ENCODE data around the gene HMGB2. TPM values are rescaled to one million over a fixed set of nuclear protein-coding genes. Genes with fewer than 3 reads are reported as not detected.

The HMGB2 gene
- total RNA-seq, 1 donor from 2014 or later, result 39.4 TPM

DNA sequence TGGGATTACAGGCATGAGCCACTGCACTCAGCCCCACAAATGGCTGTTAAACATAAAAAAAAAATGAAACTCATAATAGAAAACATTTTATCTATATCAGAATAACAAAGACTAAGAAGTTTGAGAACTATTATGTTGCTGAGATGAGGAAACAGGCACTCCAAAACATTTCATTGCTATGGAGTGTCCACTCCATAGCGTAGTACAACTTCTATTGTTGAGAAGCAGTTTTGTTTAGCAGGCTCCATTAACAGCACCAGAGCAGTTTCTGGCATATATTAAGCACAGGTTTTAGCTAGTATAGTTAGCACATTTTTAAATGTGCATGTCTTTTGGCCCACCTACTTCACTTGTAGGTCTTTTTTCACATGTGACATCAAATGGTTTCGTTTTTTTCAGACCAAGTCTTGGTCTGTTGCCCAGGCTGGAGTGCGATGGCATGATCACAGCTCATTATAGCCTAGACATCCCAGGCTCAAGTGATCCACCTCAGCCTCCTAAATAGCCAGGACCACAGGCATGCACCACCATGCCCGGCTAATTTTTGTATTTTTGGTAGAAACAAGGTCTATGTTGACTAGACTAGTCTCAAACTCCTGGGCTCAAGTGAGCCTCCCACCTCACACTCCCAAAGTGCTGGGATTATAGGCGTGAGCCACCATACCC lies 5.8 kb downstream of the HMGB2 start:
- intact Hi-C loops (cut with micrococcal nuclease), result no loop called here
- H3K27ac ChIP-seq (replicated peaks), result no peak overlapping the region
- DNase-seq, result no peak
- peaks cover 51% of the 10 kb centered on the region for H3K36me3 ChIP-seq
- no peaks in the 10 kb centered on the region for H3K27me3 ChIP-seq (ENCODE audit: low read depth)
- TF ChIP-seq, protein P1, sequence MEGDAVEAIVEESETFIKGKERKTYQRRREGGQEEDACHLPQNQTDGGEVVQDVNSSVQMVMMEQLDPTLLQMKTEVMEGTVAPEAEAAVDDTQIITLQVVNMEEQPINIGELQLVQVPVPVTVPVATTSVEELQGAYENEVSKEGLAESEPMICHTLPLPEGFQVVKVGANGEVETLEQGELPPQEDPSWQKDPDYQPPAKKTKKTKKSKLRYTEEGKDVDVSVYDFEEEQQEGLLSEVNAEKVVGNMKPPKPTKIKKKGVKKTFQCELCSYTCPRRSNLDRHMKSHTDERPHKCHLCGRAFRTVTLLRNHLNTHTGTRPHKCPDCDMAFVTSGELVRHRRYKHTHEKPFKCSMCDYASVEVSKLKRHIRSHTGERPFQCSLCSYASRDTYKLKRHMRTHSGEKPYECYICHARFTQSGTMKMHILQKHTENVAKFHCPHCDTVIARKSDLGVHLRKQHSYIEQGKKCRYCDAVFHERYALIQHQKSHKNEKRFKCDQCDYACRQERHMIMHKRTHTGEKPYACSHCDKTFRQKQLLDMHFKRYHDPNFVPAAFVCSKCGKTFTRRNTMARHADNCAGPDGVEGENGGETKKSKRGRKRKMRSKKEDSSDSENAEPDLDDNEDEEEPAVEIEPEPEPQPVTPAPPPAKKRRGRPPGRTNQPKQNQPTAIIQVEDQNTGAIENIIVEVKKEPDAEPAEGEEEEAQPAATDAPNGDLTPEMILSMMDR (IDR thresholded peaks at IDR 0.05; ENCODE audit: borderline replicate concordance), result no peak
- H3K4me3 ChIP-seq, result no peak overlapping the region
- H3K9me3 ChIP-seq (replicated peaks), result no peaks in the 10 kb centered on the region
- H3K4me1 ChIP-seq, result peaks cover 28% of the 10 kb centered on the region

DNA sequence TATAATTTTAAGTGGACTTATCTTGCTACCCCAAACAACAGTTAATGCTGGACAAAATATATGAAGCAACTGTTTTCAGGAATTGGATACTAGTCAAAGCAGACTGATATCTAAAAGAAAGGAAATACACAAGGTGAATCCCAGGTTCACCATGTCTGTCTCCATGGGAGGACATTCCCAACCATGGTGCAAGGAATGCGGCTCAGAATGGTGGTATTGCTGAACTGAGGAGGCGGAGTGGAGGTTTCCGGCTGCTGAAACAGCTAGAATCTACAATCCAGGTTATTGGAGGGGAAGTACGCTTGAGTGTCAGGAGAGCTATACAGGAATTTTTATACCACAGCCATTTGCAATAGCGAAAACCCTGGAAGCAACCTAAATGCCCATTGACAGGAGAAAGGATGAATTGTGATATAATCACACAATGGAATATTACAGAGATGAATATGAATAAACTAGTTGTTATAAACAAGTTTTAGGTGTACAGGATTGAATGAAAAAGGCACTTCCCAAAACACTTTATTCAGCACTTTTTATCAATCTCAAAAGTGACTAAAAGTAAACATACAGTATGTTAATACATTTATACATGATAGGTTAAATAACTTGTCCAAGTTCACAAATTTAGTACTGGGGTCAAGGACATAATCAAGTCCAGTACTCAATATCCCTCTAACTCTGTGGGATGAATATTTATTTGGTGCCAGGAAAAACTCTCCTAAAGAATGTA lies 9.0 kb downstream of the HMGB2 start:
- intact Hi-C loops (cut with micrococcal nuclease), result no loop called here
- no peak for DNase-seq
- Histone ChIP-seq H3K9me3 (replicated peaks) (no peaks in the 10 kb centered on the region), H3K4me3 (no peak overlapping the region), H3K4me1 (no peaks in the 10 kb centered on the region), H3K27me3 (ENCODE audit: low read depth) (no peaks in the 10 kb centered on the region), H3K27ac (replicated peaks) (no peak overlapping the region), H3K36me3 (peaks cover 37% of the 10 kb centered on the region)
- TF ChIP-seq, protein P1 (IDR thresholded peaks at IDR 0.05; ENCODE audit: borderline replicate concordance), result no peak

DNA sequence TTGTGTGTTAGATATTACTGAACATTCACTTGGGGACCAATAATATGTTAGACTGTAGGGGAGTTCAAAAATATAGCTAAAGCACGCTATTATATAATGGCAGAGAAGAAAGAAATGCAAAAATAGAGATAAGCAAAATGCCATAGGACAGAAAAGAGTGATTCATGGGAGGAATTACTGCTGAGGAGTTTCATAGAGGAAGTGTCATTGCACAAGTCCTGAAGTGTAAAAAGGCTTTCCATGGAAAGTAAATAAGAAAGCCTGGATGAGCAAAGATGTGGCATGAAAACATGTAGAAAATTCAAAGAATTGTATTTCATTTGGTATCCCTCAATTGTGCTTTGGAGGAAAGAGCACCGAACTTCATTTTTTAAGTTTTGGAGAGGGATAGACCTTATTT lies 14.5 kb downstream of the HMGB2 start:
- Histone ChIP-seq H3K4me3 (no peak overlapping the region), H3K36me3 (peaks cover 14% of the 10 kb centered on the region), H3K27ac (replicated peaks) (no peak overlapping the region), H3K4me1 (peaks cover 17% of the 10 kb centered on the region), H3K9me3 (replicated peaks) (no peaks in the 10 kb centered on the region), H3K27me3 (ENCODE audit: low read depth) (no peaks in the 10 kb centered on the region)
- intact Hi-C loops (cut with micrococcal nuclease), result loop anchor here (2.0 kb wide), 1 partner anchor 97 kb away; no protein-coding TSS in a partner anchor
- DNase-seq, result no peak
- TF ChIP-seq, protein P1 (IDR thresholded peaks at IDR 0.05; ENCODE audit: borderline replicate concordance), result no peak

DNA sequence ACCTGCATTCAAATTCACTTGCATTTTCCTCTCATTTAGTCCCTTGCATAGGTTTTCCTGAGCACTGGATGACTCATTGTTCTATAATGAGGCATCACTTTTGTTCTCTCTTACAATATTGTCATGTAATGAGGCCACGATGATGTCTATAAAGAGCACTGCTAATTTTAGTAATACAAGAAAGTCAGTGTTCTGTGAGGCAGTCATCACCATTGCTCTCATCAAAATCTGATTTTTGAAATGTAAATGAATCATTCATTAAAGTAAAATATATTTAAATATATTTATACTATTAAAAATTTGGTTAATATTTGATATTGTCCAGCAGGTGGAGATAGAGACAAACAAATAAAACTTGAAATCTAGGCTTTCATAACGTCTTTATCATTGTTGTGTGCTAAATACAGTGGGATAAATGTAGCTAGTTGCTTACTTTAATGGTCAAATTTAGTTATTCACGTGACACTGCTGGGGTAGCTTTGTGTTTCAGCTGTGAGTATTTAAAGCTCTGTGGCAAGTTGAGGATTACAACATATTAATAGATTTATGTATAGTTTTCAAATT lies 15.4 kb downstream of the HMGB2 start:
- no peak for DNase-seq
- Histone ChIP-seq H3K4me3 (no peak overlapping the region), H3K4me1 (peaks cover 17% of the 10 kb centered on the region), H3K27ac (replicated peaks) (no peak overlapping the region), H3K9me3 (replicated peaks) (no peaks in the 10 kb centered on the region), H3K27me3 (ENCODE audit: low read depth) (no peaks in the 10 kb centered on the region), H3K36me3 (peaks cover 18% of the 10 kb centered on the region)
- TF ChIP-seq, protein P1 (IDR thresholded peaks at IDR 0.05; ENCODE audit: borderline replicate concordance), result peak; percentile 63
- intact Hi-C loops (cut with micrococcal nuclease), result loop anchor here (2.0 kb wide), 1 partner anchor 98 kb away; no protein-coding TSS in a partner anchor

DNA sequence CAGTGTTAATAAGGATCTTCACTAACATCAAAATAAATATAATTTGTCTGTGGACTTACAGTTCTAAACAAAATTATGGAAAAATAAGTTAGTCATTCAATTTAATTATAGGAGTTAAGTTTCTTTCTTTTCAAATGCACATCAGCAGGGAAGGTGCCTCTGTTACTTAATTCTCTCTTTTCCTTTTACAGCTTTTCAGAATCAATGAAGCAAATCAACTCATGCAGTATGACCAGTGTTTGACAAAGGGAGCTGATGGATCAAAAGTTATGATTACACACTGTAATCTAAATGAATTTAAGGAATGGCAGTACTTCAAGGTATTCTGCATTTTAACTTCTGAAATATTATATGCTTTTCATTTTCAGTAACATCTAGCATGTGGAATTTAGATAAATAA lies 15.9 kb downstream of the HMGB2 start:
- intact Hi-C loops (cut with micrococcal nuclease), result loop anchor here (2.0 kb wide), 1 partner anchor 99 kb away; no protein-coding TSS in a partner anchor
- Histone ChIP-seq H3K27me3 (ENCODE audit: low read depth) (no peaks in the 10 kb centered on the region), H3K9me3 (replicated peaks) (no peaks in the 10 kb centered on the region), H3K4me3 (no peak overlapping the region), H3K4me1 (peaks cover 17% of the 10 kb centered on the region), H3K36me3 (peaks cover 18% of the 10 kb centered on the region), H3K27ac (replicated peaks) (no peak overlapping the region)
- TF ChIP-seq, protein P1 (IDR thresholded peaks at IDR 0.05; ENCODE audit: borderline replicate concordance), result no peak
- DNase-seq, result no peak

Data from left ventricle myocardium inferior (tissue), 1 donor.